Embryonic facial prominence (tissue), 1 donor: ENCODE data around the gene HNRNPUL2.
A peak's percentile ranks its signal among the peaks of the same experiment; 100 is the strongest.
"Not testable (repeated sequence)": the region's sequence is repeated elsewhere in the genome, so short reads cannot be mapped to it uniquely, and the experiment has no call there.

Experiments
- DNase-seq: peaks from one replicate; pipeline ENCODE4 v3.0.0-alpha.2; 2016; ENCODE audit errors: extremely low spot score

HNRNPUL2 gene

GRCh38 chr11:62703921-62704320, 23.3 kb downstream of the HNRNPUL2 start:
- not testable (repeated sequence) for DNase-seq

- no peak for DNase-seq
Observed at GRCh38 chr11:62702246-62702645, 25.0 kb downstream of the HNRNPUL2 start.

GRCh38 chr11:62694455-62695167, 32.6 kb downstream of the HNRNPUL2 start:
- no peak for DNase-seq

- not testable (repeated sequence) for DNase-seq
Observed at GRCh38 chr11:62693624-62694023, 33.6 kb downstream of the HNRNPUL2 start.

- DNase-seq: no peak
Observed at GRCh38 chr11:62689421-62690183, 37.7 kb downstream of the HNRNPUL2 start, which contains the start of gene LRRN4CL. Gene LRRN4CL, minus strand, starts transcription at chr11:62689530. Its CDS starts 1,022 bp downstream, at chr11:62688508.

GRCh38 chr11:62688491-62688890, 38.8 kb downstream of the HNRNPUL2 start:
- no peak for DNase-seq

GRCh38 chr11:62687508-62688396, 39.5 kb downstream of the HNRNPUL2 start:
- DNase-seq: no peak

GRCh38 chr11:62682518-62682917, 44.7 kb downstream of the HNRNPUL2 start:
- no peak for DNase-seq

- DNase-seq: no peak
Observed at GRCh38 chr11:62680825-62681240, 46.4 kb downstream of the HNRNPUL2 start.

GRCh38 chr11:62678770-62679696, 48.2 kb downstream of the HNRNPUL2 start, which contains the start of gene UBXN1:
Gene UBXN1, minus strand, starts transcription at chr11:62679073. Its CDS starts 150 bp downstream, at chr11:62678923.
- DNase-seq: peak; percentile 86

- DNase-seq: no peak
Observed at GRCh38 chr11:62678433-62678769, 48.9 kb downstream of the HNRNPUL2 start.

GRCh38 chr11:62677714-62678113, 49.5 kb downstream of the HNRNPUL2 start:
- no peak for DNase-seq

GRCh38 chr11:62677156-62677555, 50.1 kb downstream of the HNRNPUL2 start:
- no peak for DNase-seq

- DNase-seq: no peak
Observed at GRCh38 chr11:62676698-62677097, 50.6 kb downstream of the HNRNPUL2 start.

- not testable (repeated sequence) for DNase-seq
Observed at GRCh38 chr11:62675415-62675814, 51.8 kb downstream of the HNRNPUL2 start.

- DNase-seq: no peak
Observed at GRCh38 chr11:62673196-62673525, 54.1 kb downstream of the HNRNPUL2 start.

GRCh38 chr11:62671608-62672389, 55.5 kb downstream of the HNRNPUL2 start, which contains the start of the genes LBHD1 and UQCC3:
Gene LBHD1, minus strand, starts transcription at chr11:62672267. Its CDS starts 2,236 bp downstream, at chr11:62670031.
Gene UQCC3, plus strand, starts transcription at chr11:62671673. Its CDS starts 73 bp downstream, at chr11:62671746.
- DNase-seq: peak; percentile 74

GRCh38 chr11:62671236-62671607, 56.0 kb downstream of the HNRNPUL2 start:
- peak; percentile 31 for DNase-seq

- DNase-seq: no peak
Observed at GRCh38 chr11:62669420-62670161, 57.7 kb downstream of the HNRNPUL2 start.
